Type B pancreatic cell (in vitro differentiated cells): ENCODE results near the gene ACTL9. TPM values are rescaled to one million over a fixed set of nuclear protein-coding genes. Genes with fewer than 3 reads are reported as not detected.

Experiments used
- DNase-seq: peaks from one replicate; pipeline ENCODE4 v3.0.0; 2021; ENCODE audit warnings: mixed read lengths; ENCODE audit not compliant: unreplicated experiment; ENCODE audit errors: extremely low spot score
- H3K27ac Mint-ChIP-seq: 2 replicates; pipeline ENCODE4 v1.8.0; 2021; ENCODE audit warnings: mild to moderate bottlenecking, mixed read lengths
- H3K27me3 Mint-ChIP-seq: 2 replicates; pipeline ENCODE4 v1.8.0; 2021; ENCODE audit warnings: mixed read lengths
- H3K36me3 Mint-ChIP-seq: 2 replicates; pipeline ENCODE4 v1.8.0; 2021; ENCODE audit warnings: mixed read lengths
- H3K4me1 Mint-ChIP-seq: one replicate; pipeline ENCODE4 v1.8.0; 2021; ENCODE audit warnings: mixed read lengths; ENCODE audit not compliant: unreplicated experiment
- H3K4me3 Mint-ChIP-seq: 2 replicates; pipeline ENCODE4 v1.8.0; 2021; ENCODE audit warnings: mild to moderate bottlenecking, mixed read lengths
- H3K9me3 Mint-ChIP-seq: 2 replicates; pipeline ENCODE4 v1.8.0; 2021; ENCODE audit warnings: mixed read lengths
- total RNA-seq: library from RNA; stranded (reverse); gene quantifications from 2 replicates; pipeline ENCODE4 v1.2.1, GENCODE V29; 2021; ENCODE audit warnings: low replicate concordance
- TF ChIP-seq, protein P1 (sequence below): fragments of 200-600 bp; sonication (generic); conservative IDR thresholded peaks from 2 replicates; pipeline ENCODE4 v1.5.0; 2021; ENCODE audit warnings: antibody characterized with exemption, mild to moderate bottlenecking

ACTL9 gene
- total RNA-seq, 1 donor from 2014 or later: not detected

DNA sequence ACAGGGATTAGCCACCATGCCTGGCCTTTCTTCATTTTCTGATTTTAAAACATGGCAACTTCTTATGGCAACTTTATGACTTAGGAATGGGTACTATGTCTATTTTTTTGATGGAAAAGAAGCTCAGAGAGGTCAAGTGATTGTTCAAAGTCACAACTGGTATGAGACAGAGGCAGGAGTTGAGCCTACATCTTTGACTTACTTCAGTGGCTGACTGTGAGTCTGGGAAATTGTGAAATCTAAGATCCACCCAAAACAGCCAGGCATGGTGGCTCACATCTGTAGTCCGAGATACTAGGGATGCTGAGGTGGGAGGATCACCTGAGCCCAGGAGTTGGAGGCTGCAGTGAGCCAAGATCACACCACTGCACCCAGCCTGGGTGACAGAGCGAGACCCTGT is 2.4 kb upstream of the ACTL9 start:
- no peak overlapping the region for H3K27ac Mint-ChIP-seq
- peaks cover 10% of the 10 kb centered on the region for H3K27me3 Mint-ChIP-seq
- no peak overlapping the region for H3K4me3 Mint-ChIP-seq
- no peaks in the 10 kb centered on the region for H3K36me3 Mint-ChIP-seq
- peak; percentile 8 for DNase-seq
- TF ChIP-seq, protein P1, sequence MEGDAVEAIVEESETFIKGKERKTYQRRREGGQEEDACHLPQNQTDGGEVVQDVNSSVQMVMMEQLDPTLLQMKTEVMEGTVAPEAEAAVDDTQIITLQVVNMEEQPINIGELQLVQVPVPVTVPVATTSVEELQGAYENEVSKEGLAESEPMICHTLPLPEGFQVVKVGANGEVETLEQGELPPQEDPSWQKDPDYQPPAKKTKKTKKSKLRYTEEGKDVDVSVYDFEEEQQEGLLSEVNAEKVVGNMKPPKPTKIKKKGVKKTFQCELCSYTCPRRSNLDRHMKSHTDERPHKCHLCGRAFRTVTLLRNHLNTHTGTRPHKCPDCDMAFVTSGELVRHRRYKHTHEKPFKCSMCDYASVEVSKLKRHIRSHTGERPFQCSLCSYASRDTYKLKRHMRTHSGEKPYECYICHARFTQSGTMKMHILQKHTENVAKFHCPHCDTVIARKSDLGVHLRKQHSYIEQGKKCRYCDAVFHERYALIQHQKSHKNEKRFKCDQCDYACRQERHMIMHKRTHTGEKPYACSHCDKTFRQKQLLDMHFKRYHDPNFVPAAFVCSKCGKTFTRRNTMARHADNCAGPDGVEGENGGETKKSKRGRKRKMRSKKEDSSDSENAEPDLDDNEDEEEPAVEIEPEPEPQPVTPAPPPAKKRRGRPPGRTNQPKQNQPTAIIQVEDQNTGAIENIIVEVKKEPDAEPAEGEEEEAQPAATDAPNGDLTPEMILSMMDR: no peak
- no peaks in the 10 kb centered on the region for H3K4me1 Mint-ChIP-seq
- H3K9me3 Mint-ChIP-seq: no peaks in the 10 kb centered on the region

DNA sequence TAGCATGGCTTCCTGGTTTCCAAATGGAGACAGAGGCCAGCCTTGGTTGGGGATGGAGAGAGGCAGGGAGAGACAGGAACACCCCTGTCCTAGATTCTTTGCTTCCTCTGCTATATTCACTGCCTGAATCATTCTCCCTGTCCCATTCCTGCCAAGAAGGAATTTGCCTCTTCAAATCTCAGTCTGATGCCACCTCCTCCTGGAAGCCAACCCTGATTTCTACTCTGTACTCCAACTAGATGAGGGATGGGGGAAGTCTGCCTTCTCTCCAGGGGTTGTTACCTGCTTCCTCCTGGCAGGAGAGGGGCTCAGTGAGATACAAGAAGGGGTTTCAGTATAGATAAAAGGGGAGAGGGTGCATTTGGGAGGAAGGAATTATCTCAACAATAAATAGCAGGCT is 1.3 kb upstream of the ACTL9 start:
- TF ChIP-seq, protein P1: no peak

DNA sequence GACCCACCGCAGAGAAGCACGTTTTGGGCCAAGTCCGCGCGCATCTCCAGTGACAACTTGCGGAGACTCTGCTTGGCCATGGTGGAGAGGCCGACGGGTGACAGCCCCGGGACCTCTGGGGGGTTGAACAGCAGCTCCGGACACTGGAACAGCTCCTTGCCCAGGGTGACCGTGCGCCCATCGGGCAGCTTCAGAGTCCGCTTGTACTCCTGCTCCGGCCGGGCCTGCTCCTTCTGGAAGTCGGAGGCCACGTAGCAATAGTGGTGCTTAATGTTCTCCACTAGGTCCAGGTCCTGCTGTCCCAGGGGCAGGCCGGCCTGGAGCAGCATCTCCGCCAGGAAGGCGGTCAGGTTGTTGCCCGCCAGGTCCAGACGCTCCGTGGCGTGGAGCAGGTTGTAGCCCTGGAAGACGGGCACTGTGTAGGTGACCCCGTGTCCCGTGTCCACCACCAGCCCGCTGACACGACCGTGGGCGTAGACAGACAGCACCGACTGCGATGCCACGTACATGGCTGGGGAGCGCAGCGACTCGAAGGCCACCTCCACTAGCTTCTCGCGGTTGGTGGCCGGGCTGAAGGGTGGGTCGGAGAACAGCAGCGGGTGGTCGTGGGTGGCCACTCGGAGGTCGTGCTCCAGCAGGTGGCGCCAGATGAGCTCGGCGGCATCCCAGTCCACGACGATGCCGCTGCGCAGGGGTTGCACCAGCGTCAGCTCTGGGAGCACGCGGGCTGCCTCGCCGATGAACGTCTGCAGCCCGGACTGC is 743 bp downstream of the ACTL9 start:
- H3K36me3 Mint-ChIP-seq: no peaks in the 10 kb centered on the region
- no peaks in the 10 kb centered on the region for H3K9me3 Mint-ChIP-seq
- H3K27me3 Mint-ChIP-seq: peaks cover 12% of the 10 kb centered on the region
- H3K4me3 Mint-ChIP-seq: no peak overlapping the region
- no peaks in the 10 kb centered on the region for H3K4me1 Mint-ChIP-seq
- peak; percentile 67 for DNase-seq
- TF ChIP-seq, protein P1: peak; percentile 52
- no peak overlapping the region for H3K27ac Mint-ChIP-seq

More for the DNA sequence above, 1.3 kb upstream of the ACTL9 start:
- Mint-ChIP-seq H3K4me3 (no peak overlapping the region), H3K4me1 (no peaks in the 10 kb centered on the region), H3K36me3 (no peaks in the 10 kb centered on the region), H3K27me3 (peaks cover 12% of the 10 kb centered on the region), H3K27ac (no peak overlapping the region), H3K9me3 (no peaks in the 10 kb centered on the region)
- peak; percentile 37 for DNase-seq

DNA sequence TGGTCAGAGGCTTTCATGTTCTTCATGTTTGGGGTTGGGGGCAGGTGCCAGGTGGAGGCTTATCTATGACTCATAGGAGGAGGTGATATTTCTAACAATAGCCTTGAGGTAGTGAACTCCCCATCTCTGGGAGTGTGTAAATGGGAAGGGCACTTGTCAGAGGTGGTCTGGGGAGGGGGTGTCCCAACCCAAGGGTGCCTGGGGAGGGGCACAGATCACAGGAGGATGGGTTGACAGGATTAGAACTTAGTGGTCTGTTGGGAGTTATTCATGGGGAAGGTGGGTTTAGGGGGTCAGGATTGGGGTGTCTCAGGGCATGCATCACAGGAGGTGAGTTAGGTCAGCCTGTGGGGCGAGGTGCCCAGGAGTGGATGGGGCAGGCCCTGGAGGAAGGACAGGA is 1.6 kb downstream of the ACTL9 start:
- Mint-ChIP-seq H3K27me3 (peaks cover 20% of the 10 kb centered on the region), H3K9me3 (no peaks in the 10 kb centered on the region), H3K27ac (no peak overlapping the region)

DNA sequence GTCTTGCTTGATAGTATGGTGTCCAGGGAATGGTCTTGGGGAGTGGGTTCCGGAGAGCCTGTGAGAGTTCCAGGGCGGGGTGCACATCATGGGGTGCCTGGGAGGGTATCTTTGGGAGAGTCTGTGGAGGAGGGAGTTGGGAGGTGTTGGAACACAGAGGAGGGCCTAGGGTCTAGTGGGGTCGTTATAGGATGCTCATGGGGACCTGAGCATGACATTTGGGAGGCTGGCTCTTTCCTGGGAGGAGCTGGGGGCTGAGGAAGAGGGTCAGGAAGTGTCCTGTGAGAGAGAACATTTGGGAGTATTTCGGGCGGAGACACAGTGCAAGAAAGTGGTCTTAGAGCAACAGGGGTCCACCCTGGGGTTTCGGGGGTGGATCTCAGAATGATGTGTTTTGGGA is 2.7 kb downstream of the ACTL9 start:
- no peak overlapping the region for H3K27ac Mint-ChIP-seq
- H3K4me3 Mint-ChIP-seq: no peak overlapping the region
- H3K4me1 Mint-ChIP-seq: no peaks in the 10 kb centered on the region
- TF ChIP-seq, protein P1: no peak
- H3K27me3 Mint-ChIP-seq: peaks cover 23% of the 10 kb centered on the region
- no peaks in the 10 kb centered on the region for H3K9me3 Mint-ChIP-seq
- H3K36me3 Mint-ChIP-seq: no peaks in the 10 kb centered on the region
- no peak for DNase-seq

More for the DNA sequence above, 1.6 kb downstream of the ACTL9 start:
- no peak overlapping the region for H3K4me3 Mint-ChIP-seq
- no peak for DNase-seq
- TF ChIP-seq, protein P1: no peak
- no peaks in the 10 kb centered on the region for H3K36me3 Mint-ChIP-seq
- no peaks in the 10 kb centered on the region for H3K4me1 Mint-ChIP-seq
